A204.1 (cell line): ENCODE data around the gene EDAR.

Experiments used
- FAIRE-seq: peaks from 2 replicates; lab custom pipeline; 2012; peaks lifted over from hg19 to GRCh38; lab: Jason Lieb, UNC

Gene EDAR

DNA sequence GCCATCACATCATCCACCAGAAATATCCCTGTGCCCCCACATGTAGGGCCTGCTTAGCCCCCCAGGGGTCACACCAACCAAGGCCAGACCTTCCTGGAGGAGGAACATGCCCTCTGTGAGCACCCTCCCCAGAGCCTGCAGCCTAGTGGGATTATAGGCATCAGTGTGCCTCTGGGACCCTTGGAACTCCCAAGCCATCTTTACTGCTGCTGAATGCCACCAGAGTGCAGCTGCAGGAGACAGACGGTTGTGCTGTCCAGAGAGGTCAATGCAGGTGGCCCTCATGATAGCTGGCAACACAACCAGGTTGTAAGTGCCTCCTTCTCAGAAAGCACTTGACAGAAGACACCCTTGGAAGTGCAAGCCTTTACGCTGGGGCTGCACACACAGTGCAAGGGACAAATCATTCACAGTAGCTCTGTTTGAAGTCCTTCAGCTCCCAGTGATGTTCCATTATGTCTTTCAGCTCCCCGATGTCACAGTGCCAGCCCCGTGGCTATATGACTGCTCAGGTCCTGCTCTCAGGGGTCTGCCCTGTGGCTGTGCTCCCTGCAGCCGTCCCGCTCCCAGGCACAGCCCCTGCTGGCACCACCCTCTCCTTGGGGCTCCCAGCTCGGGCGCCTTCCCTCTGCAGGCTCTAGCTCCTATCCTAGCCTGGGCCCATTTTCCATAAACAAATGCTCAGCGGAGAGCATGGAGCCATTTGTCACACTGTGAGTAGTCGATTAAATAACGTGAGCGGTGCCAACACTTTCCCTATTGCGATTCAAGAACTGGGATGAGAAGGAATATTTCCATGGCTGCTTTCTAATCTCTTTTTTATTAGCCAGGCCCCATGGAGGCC lies 65.1 kb downstream of the EDAR start:
- FAIRE-seq = no peak

GRCh38 chr2:108923019-108923700 lies 65.9 kb downstream of the EDAR start:
- FAIRE-seq = no peak

- no peak for FAIRE-seq
These were observed 66.7 kb downstream of the EDAR start for GRCh38 chr2:108922141-108922915.

GRCh38 chr2:108921096-108922030 lies 67.7 kb downstream of the EDAR start:
- FAIRE-seq = no peak

DNA sequence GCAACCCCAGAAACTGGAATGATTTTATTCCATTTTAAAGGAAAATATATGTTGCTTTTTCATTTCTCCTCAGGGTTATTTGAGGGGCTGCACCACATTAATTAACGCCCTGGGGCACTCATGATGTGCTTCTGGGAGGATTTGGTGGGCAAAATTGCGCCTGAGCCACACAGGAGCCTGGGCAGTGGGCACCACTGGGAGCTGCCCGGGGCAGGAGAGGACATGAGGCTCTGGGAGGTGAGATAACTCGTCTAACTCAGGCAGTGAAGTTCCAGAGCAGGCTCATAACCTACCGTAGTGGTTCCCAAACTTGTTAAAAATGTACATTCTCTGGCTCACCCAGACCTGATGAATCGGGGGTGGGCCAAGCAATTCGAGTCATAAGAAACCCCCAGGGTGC lies 68.3 kb downstream of the EDAR start:
- no peak for FAIRE-seq

GRCh38 chr2:108919571-108920373 lies 69.2 kb downstream of the EDAR start:
- no peak for FAIRE-seq

DNA sequence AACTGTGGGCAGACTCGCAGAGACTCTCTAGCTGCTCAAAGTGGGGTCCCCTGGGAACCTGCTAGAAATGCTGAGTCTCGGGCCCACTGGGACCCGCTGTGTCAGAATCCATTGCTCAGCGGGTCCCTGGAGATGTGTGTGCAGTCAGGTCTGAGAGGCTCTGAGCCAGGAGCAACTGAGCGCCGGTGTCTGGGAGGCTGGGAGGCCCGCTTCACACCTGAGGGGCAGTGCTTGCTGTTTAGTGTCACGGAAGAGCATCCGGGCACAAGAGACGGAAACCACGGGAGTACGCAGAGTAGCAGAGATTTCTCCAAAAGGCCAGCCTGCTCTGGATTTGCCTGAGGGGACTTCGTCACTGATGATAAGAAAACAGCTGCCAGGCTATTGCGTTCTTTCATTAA lies 70.1 kb downstream of the EDAR start:
- FAIRE-seq = no peak

- FAIRE-seq = no peak
These were observed 70.7 kb downstream of the EDAR start for GRCh38 chr2:108918156-108918874.

GRCh38 chr2:108917526-108917925 lies 71.5 kb downstream of the EDAR start:
- FAIRE-seq = no peak

DNA sequence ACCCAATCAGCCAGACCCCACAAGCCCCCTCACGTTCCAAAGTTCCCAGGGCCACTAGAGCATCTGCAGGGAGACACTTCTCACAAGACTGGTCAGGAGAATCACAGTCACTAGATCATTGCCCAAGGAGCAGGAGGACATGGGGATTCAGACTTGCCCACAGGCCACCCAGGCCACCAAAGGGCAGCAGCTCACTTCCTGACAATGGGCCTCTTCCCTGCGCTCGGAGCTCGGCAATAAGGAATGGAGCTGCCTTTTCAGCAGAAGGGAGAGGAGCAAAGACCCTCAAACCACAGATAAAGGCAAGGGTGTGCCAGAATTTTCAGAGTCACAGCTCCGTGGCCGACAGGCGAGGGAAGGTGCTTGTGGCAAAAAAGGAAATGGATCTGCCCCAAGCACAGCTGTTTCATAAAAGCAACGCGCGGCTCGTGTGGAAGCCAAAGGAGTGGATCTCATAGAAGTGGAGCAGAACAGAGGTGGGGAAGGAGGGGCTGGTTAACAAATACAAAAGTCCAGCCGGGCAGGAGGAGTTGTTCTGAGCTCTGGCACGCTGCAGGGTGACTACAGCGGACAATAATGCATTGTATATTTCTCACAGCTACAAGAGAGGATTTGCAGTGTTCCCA lies 72.1 kb downstream of the EDAR start:
- FAIRE-seq = no peak

DNA sequence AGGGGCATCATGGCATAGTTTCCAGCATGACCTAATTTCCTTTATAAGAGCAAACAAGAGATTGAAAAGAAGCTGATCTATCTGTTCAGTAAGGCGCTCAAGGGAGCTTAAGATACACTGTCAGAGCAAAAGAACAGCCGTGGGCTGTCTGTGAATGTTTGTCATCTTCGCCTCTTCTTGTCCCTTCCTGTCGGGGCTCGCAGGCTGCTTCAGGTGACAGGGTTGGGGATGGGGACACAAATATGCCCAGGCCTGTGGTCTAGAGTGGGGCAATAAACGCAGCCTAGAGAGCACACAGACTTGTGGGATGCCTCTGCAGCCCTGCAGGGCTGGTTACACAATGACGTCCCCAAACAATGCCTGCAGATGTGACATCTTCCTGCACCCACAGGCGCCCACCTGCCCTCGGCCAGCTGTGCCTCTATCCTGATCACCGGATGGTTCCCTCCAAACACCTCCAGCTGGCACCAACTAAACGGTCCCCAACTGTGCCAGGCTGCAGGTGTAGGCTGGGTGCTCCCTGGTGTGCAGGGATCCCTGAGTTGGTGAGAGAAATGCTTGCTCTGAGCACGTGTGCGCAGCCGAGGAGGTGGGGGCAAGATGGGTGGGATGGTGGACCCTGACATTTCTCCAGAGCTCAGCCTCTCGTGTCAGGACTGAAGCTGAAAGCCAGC lies 72.8 kb downstream of the EDAR start:
- no peak for FAIRE-seq

GRCh38 chr2:108912629-108912902 lies 76.5 kb downstream of the EDAR start:
- no peak for FAIRE-seq

- no peak for FAIRE-seq
These were observed 77.0 kb downstream of the EDAR start for GRCh38 chr2:108911807-108912628.

DNA sequence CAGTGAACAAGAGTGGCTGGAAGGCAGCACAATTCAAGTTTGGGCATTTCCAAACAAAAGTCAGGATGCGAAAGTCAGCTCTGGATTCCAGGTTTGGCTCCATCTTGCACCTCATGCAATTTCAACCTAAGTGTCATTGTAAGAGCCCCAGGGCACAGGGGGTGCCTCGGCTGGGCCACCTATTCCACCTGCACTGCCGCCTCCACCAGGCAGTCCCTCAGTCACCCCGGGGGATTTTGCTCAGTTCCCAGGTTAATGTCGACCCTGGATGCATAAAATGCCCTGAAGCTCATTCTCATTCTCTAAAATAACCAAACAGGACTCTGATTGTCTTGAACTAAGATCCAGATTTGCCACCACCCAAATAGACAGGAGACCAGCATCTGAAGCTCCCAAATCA lies 77.6 kb downstream of the EDAR start:
- no peak for FAIRE-seq

DNA sequence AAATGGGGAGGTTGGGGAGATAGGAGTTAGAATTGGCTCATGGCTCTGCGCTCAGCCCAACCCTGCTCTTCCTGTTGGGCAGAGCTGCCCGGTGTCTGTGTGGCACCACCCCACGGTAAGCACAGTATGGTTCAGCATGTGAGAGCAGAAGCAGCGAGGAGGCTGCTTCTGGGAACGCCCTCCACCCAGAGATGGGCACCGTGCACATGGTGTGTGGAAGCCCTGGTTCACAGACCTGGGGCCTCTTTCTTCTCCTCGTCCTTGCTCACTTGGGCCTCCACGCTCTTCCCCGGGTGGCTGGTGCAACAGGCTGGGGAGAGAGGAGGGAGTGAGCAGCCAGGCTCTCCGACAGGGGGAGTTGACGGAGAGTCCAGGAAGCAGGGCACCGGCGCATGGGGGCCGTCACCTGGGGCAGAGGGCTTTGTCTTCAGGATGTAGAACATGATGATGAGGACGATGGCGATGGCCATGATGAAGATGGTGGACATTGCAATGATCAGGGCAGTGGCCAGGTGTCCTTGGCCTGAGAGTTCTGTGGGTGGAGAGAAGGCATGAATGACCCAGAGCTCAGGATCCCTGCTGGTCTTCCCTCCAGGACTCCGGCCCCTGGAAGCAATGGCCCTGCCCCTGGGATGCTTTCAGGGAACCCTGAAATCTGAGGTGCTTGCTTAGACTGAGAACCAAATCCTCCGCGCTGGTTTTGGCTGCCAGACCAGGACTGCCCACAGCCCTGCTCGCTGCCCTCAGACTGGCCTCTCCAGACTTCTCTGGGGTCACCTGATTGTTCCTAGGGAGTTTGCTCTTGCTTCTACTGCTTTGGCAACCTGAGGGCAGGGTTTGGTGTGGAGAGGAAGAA lies 78.3 kb downstream of the EDAR start:
- no peak for FAIRE-seq

- no peak for FAIRE-seq
These were observed 79.0 kb downstream of the EDAR start for GRCh38 chr2:108910011-108910431.

DNA sequence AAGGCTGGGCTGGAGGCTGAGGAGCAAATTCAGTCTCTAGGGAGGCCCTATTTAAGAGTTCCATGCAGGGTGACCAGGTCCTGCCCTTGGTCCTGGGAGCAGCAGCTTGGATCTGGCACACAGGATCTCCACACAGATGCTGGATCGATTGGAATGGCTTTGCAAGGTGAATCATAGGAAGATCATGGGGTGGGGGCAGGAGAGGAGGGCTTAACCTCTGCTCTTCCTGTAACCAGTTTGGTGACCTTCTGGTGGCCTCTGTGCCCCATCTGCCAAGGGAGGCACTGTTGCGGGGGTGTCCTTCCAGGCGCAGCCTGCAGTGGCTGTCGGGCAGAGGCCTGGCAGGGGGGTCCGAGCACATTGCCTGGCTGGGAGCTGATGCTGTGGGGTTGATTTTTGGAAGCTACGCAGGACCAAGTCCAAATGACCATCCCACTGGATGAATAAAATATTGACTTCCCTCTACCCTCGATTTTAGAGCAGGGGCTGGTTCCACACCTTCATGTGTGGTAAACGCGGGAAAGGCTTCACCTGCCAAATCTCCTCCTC lies 79.7 kb downstream of the EDAR start:
- FAIRE-seq = no peak
